ENCODE data around the gene PEX16.

DNA sequence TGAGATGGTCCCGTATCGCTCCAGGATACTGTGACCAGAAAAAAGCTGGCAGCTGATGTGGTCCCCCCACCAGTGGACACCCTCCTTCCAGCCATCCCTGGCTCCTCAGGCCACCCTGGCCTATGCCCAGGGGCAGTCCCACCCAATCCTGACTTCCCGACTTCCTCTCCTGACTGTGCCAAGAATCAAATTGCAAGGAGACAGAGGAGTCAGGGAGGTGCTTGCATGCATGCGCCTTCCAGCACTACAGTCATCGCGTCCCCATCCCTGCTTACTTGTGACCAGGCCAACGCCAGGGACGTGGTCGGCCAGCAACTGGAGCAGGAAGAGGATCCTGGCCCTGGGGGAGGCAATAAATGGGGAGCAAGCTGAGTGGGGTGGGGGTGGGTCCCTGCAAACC lies 7.1 kb downstream of the PEX16 start:
- TF ChIP-seq ILF3 (IDR thresholded peaks at IDR 0.05; ENCODE audit: borderline replicate concordance) (no peak), POLR2A (conservative IDR thresholded peaks at IDR 0.05) (no peak), NR2F6 (CRISPR knock-in tag; IDR thresholded peaks at IDR 0.05) (no peak), PTBP1 (IDR thresholded peaks at IDR 0.05; ENCODE audit: low read depth, low read length) (no peak), JUND (IDR thresholded peaks at IDR 0.05; ENCODE audit: borderline replicate concordance, low read depth, low read length) (no peak), JUND (tag; IDR thresholded peaks at IDR 0.05; ENCODE audit: borderline replicate concordance, low read depth, low read length) (no peak)

All from K562 (cell line).